Stomach smooth muscle (tissue), 2 donors: ENCODE measurements around the gene ADIPOR2.
A peak's percentile ranks its signal among the peaks of the same experiment; 100 is the strongest.

Source experiments
- H3K27ac ChIP-seq: one replicate; pipeline ENCODE4 v1.7.0; 2013; ENCODE audit warnings: mild to moderate bottlenecking, low read length, inconsistent platforms
- H3K27me3 ChIP-seq, 2 donors: one replicate each; pipeline ENCODE4 v1.7.0; 2013; ENCODE audit warnings: low read length in 2 of 2; ENCODE audit not compliant: insufficient read depth in 2 of 2, control insufficient read depth in 1 of 2
- H3K36me3 ChIP-seq, 2 donors: one replicate each; pipeline ENCODE4 v1.7.0; 2013; ENCODE audit warnings: low read length in 2 of 2; ENCODE audit not compliant: control insufficient read depth in 2 of 2, insufficient read depth in 2 of 2
- H3K4me1 ChIP-seq: one replicate; pipeline ENCODE4 v1.7.0; 2013; ENCODE audit warnings: low read length; ENCODE audit not compliant: control insufficient read depth, insufficient read depth
- H3K4me3 ChIP-seq, 2 donors: one replicate each; pipeline ENCODE4 v1.7.0; 2013; ENCODE audit warnings: low read length in 2 of 2
- H3K9ac ChIP-seq, 2 donors: one replicate each; pipeline ENCODE4 v1.7.0; 2013; ENCODE audit warnings: low read length in 2 of 2, mild to moderate bottlenecking in 1 of 2
- H3K9me3 ChIP-seq, 2 donors: one replicate each; pipeline ENCODE4 v1.7.0; 2013; ENCODE audit warnings: low read length in 2 of 2; ENCODE audit not compliant: control insufficient read depth in 2 of 2
- donor health status: healthy.
- donor health status: Pancreatic carcinoma.

Gene ADIPOR2

GRCh38 chr12:1819571-1819970 is 128.7 kb downstream of the ADIPOR2 start:
- Histone ChIP-seq H3K9ac (no peak overlapping the region), H3K27me3 (peaks cover 26 to 34% of the 10 kb centered on the region in 2 donors), H3K9me3 (no peaks in the 10 kb centered on the region), H3K4me3 (no peak overlapping the region), H3K27ac (no peak overlapping the region), H3K4me1 (peaks cover 3% of the 10 kb centered on the region), H3K36me3 (no peaks in the 10 kb centered on the region)

- H3K27ac ChIP-seq, result no peak within 1 kb of the TSS
- peaks cover 26 to 36% of the 10 kb centered on the region in 2 donors for H3K27me3 ChIP-seq
- peaks cover 3% of the 10 kb centered on the region for H3K4me1 ChIP-seq
- H3K4me3 ChIP-seq, result peak within 1 kb of the TSS in 1 of 2 donors; percentile 8
- H3K9ac ChIP-seq, result no peak within 1 kb of the TSS
- no peaks in the 10 kb centered on the region for H3K36me3 ChIP-seq
- no peaks in the 10 kb centered on the region for H3K9me3 ChIP-seq
Measured at GRCh38 chr12:1820191-1820895, 129.5 kb downstream of the ADIPOR2 start, which contains the start of gene LRTM2. TSS of gene LRTM2 (plus strand) at chr12:1820565. CDS start at chr12:1828149, 7,584 bp downstream.

GRCh38 chr12:1820896-1821291 is 130.0 kb downstream of the ADIPOR2 start:
- Histone ChIP-seq H3K27ac (no peak overlapping the region), H3K27me3 (peaks cover 26 to 36% of the 10 kb centered on the region in 2 donors), H3K36me3 (no peaks in the 10 kb centered on the region), H3K9ac (no peak overlapping the region), H3K4me3 (no peak overlapping the region), H3K4me1 (peaks cover 3% of the 10 kb centered on the region), H3K9me3 (no peaks in the 10 kb centered on the region)

- Histone ChIP-seq H3K9me3 (no peaks in the 10 kb centered on the region), H3K9ac (no peak overlapping the region), H3K4me1 (peaks cover 3% of the 10 kb centered on the region), H3K36me3 (no peaks in the 10 kb centered on the region), H3K4me3 (no peak overlapping the region), H3K27ac (no peak overlapping the region), H3K27me3 (peaks cover 26 to 33% of the 10 kb centered on the region in 2 donors)
Measured at GRCh38 chr12:1821805-1822204, 130.9 kb downstream of the ADIPOR2 start.

GRCh38 chr12:1822699-1823098 is 131.8 kb downstream of the ADIPOR2 start:
- Histone ChIP-seq H3K27ac (no peak overlapping the region), H3K4me1 (peaks cover 3% of the 10 kb centered on the region), H3K9me3 (no peaks in the 10 kb centered on the region), H3K36me3 (no peaks in the 10 kb centered on the region), H3K27me3 (peaks cover 26 to 33% of the 10 kb centered on the region in 2 donors), H3K9ac (no peak overlapping the region), H3K4me3 (no peak overlapping the region)

- Histone ChIP-seq H3K27ac (no peak overlapping the region), H3K9me3 (no peaks in the 10 kb centered on the region), H3K27me3 (peaks cover 26 to 33% of the 10 kb centered on the region in 2 donors), H3K4me3 (no peak overlapping the region), H3K9ac (no peak overlapping the region), H3K4me1 (peaks cover 3% of the 10 kb centered on the region), H3K36me3 (no peaks in the 10 kb centered on the region)
Measured at GRCh38 chr12:1823237-1823636, 132.4 kb downstream of the ADIPOR2 start.

- Histone ChIP-seq H3K9ac (no peak overlapping the region), H3K27me3 (peaks cover 22 to 26% of the 10 kb centered on the region in 2 donors), H3K4me1 (peaks cover 2% of the 10 kb centered on the region), H3K4me3 (no peak overlapping the region), H3K9me3 (no peaks in the 10 kb centered on the region), H3K36me3 (no peaks in the 10 kb centered on the region), H3K27ac (no peak overlapping the region)
Measured at GRCh38 chr12:1825382-1826102, 134.7 kb downstream of the ADIPOR2 start.

GRCh38 chr12:1826401-1826800 is 135.5 kb downstream of the ADIPOR2 start:
- Histone ChIP-seq H3K27me3 (peaks cover 16 to 25% of the 10 kb centered on the region in 2 donors), H3K4me3 (no peak overlapping the region), H3K9ac (no peak overlapping the region), H3K4me1 (no peaks in the 10 kb centered on the region), H3K9me3 (no peaks in the 10 kb centered on the region), H3K27ac (no peak overlapping the region), H3K36me3 (no peaks in the 10 kb centered on the region)

- Histone ChIP-seq H3K27me3 (peaks cover 12 to 22% of the 10 kb centered on the region in 2 donors), H3K27ac (no peak overlapping the region), H3K9ac (no peak overlapping the region), H3K36me3 (no peaks in the 10 kb centered on the region), H3K9me3 (no peaks in the 10 kb centered on the region), H3K4me1 (no peaks in the 10 kb centered on the region), H3K4me3 (no peak overlapping the region)
Measured at GRCh38 chr12:1826867-1827705, 136.2 kb downstream of the ADIPOR2 start.
